ENCODE results near the gene MVD. TPM values are rescaled to one million over a fixed set of nuclear protein-coding genes. Genes with fewer than 3 reads are reported as not detected.

The MVD gene
- total and polyA plus RNA-seq, 10 donors = 24.1 to 74.9 (median 37.1) TPM

DNA sequence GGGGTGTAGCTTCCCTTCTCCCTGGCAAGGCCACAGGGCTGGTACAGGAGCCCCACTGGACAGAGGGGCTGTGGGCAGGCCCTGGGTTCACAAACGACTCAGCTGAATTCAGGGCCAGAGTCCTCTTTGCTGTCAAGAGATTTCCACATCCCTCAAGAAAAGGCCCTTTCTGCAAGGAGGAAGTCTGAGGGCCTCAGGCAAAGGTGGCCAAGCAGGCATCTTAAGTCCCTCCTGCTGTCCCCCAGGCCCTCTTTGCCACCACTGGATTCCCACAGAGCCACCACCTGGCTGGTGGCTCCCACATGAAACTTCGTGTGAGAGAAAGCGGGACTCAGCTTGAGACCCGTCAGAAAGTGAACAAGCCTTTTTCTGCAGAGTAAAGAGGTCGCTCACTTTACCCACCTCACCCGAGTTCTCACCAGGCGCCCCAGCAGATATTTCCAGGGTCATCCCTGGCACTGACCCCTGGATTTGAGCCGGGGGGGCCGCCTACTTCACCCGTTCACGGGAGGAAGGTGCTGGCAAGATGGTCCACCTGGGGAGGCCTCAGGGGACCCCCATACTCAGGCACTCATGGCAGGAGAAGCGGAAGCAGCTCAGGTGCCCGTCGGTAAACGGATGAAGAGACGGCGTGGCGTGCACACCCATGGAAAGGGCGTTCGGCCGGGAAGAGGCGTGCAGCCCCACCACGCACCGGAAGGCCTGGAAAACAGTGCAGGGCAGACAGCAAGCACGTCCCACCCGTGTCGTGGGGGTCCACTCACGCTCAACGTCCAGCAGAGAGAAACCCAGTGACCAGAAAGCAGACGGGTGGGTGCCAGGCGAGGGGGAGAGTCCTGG, 39.7 kb upstream of the MVD start:
- DNase-seq = peak; percentile 86
- TF ChIP-seq POLR2AphosphoS5 (IDR thresholded peaks at IDR 0.05) = peak in 1 of 3 donors; percentile 15
- TF ChIP-seq, protein P1, sequence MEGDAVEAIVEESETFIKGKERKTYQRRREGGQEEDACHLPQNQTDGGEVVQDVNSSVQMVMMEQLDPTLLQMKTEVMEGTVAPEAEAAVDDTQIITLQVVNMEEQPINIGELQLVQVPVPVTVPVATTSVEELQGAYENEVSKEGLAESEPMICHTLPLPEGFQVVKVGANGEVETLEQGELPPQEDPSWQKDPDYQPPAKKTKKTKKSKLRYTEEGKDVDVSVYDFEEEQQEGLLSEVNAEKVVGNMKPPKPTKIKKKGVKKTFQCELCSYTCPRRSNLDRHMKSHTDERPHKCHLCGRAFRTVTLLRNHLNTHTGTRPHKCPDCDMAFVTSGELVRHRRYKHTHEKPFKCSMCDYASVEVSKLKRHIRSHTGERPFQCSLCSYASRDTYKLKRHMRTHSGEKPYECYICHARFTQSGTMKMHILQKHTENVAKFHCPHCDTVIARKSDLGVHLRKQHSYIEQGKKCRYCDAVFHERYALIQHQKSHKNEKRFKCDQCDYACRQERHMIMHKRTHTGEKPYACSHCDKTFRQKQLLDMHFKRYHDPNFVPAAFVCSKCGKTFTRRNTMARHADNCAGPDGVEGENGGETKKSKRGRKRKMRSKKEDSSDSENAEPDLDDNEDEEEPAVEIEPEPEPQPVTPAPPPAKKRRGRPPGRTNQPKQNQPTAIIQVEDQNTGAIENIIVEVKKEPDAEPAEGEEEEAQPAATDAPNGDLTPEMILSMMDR (IDR thresholded peaks at IDR 0.05 in 8 of 11, conservative IDR thresholded peaks at IDR 0.05 in 3 of 11) = no peak
- Histone ChIP-seq H3K4me3 (peak overlapping the region; percentile 22 to 96 (median 86)), H3K36me3 (peaks cover 0 to 40% (median 25%) of the 10 kb centered on the region in 6 donors), H3K9me3 (no peaks in the 10 kb centered on the region), H3K27ac (peak overlapping the region; percentile 90 to 98 (median 94)), H3K4me1 (peaks cover 71 to 94% (median 93%) of the 10 kb centered on the region in 6 donors), H3K27me3 (replicated peaks in 1 of 7) (no peaks in the 10 kb centered on the region)
- intact Hi-C loops (cut with DNase I; ENCODE audit: low total_unique reads) = loop anchor here (10.0 kb wide), 2 partner anchors 48 to 128 kb away; partner anchors contain the start of genes CYBA and ZC3H18
- WGBS, 5 donors = 50 to 67% (median 59%) methylated on average over 27 to 31 of the region's 31 CpGs

DNA sequence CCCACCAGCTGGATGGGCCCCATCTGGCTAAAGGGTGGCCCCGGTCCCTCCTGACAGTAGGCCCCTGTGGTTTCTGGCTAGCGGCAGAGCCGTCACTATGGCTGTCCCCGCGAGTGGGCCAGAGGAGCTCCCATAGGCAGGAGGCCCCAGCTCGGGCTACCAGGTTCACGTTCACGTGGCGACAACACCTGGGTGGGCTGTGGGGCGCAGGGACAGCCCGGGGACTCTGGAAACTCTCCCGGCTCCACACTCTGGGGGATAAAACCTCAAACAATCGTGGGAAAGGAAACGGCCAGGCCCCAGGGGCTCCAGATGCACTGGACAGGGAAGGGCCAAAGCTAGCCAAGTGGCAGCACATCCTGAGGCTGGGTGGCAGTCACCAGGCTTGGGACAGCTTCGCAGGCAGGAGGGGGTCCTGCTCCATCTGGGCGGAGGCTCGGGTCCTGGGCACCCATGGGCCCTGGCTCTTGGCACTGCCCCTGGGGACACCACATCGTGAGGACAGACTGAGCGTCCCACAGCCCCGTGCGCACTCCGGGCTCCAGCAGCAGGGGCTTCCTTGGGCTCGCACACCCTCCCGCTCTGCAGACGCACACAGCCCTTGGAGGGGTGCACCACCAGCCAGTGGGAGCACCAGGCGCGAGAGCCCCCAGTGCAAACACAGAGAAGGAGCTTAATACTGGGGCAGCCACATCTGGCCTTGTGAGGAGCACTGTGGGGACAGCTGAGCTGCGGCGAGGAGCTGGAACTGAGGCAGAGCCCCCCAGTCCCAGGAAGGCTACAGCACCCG, 38.9 kb upstream of the MVD start:
- peak; percentile 88 for DNase-seq
- H3K4me3 ChIP-seq = peak overlapping the region; percentile 17 to 96 (median 86)
- H3K4me1 ChIP-seq = peaks cover 65 to 94% (median 87%) of the 10 kb centered on the region in 6 donors
- peak overlapping the region; percentile 90 to 98 (median 94) for H3K27ac ChIP-seq
- intact Hi-C loops (cut with DNase I; ENCODE audit: low total_unique reads) = loop anchor here (10.0 kb wide), 2 partner anchors 47 to 127 kb away; partner anchors contain the start of genes CYBA and ZC3H18
- H3K9me3 ChIP-seq = no peaks in the 10 kb centered on the region
- H3K36me3 ChIP-seq = peaks cover 0 to 48% (median 33%) of the 10 kb centered on the region in 6 donors
- TF ChIP-seq POLR2A (IDR thresholded peaks at IDR 0.05) (no peak), POLR2AphosphoS5 (IDR thresholded peaks at IDR 0.05) (no peak)
- TF ChIP-seq, protein P1 (IDR thresholded peaks at IDR 0.05 in 8 of 11, conservative IDR thresholded peaks at IDR 0.05 in 3 of 11) = no peak
- 26 to 52% (median 49%) methylated on average over 19 to 30 of the region's 30 CpGs for WGBS, 5 donors
- no peaks in the 10 kb centered on the region for H3K27me3 ChIP-seq (replicated peaks in 1 of 7)

DNA sequence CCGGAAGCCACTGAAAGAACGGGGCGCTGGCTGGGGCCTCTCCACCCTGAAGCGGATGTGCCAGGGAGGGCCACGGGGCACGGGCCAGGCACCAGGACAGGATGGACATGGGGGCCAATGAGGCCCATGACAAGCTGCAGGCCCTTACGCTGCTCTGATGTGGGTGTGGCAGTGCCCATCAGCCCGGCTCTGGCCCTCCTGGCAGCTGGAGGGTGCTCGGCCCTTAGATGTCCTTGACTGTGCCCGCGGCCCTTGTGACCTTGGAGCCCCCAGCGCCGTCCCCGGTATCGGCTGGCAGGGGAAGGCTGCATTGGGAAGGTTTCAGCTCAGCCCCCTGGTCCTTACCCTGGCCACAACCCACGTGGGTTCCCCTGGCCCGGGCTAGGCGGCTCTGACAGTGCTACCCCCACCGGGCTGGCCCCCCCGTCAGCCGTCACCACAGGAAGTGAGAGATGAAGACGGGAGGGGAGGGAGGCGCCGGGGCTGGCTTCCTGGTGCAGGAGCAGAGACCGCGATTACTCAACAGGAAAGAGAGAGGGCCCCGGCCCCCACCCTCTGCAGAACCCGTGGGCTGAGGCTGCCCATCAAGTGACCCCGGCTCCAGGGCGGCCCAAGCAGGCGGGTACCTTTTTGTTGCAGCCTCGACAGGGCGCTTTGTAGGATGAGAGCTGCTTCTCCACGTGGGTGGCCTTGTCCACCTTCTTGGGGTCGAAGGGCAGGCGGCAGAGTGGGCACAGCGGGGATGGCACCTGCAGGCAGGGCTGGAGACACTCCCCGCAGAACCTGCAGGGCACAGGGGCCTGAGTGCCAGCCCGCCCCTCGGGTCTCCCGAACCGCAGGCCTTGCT, 38.0 kb upstream of the MVD start:
- 4 to 14% (median 5%) methylated on average over 20 to 42 of the region's 42 CpGs for WGBS, 5 donors
- H3K4me1 ChIP-seq = peaks cover 63 to 91% (median 83%) of the 10 kb centered on the region in 6 donors
- H3K9me3 ChIP-seq = no peaks in the 10 kb centered on the region
- TF ChIP-seq POLR2A (IDR thresholded peaks at IDR 0.05) = peak in 1 of 3 donors; percentile 64
- TF ChIP-seq, protein P1 (IDR thresholded peaks at IDR 0.05 in 8 of 11, conservative IDR thresholded peaks at IDR 0.05 in 3 of 11) = peak in 2 of 11 experiments; percentile 5 to 21
- peak; percentile 89 to 95 (median 91) for TF ChIP-seq POLR2AphosphoS5 (IDR thresholded peaks at IDR 0.05)
- H3K36me3 ChIP-seq = peaks cover 0 to 57% (median 42%) of the 10 kb centered on the region in 6 donors
- intact Hi-C loops (cut with DNase I; ENCODE audit: low total_unique reads) = loop anchor here (10.0 kb wide), 2 partner anchors 46 to 126 kb away; partner anchors contain the start of genes CYBA and ZC3H18
- no peaks in the 10 kb centered on the region for H3K27me3 ChIP-seq (replicated peaks in 1 of 7)
- H3K4me3 ChIP-seq = peak overlapping the region; percentile 17 to 96 (median 86)
- DNase-seq = peak; percentile 100
- peak overlapping the region; percentile 90 to 98 (median 94) for H3K27ac ChIP-seq

Data from spleen (tissue), 11 donors.